ENCODE measurements around the gene STARD9. TPM values are rescaled to one million over a fixed set of nuclear protein-coding genes. Genes with fewer than 3 reads are reported as not detected.

Gene STARD9
- total RNA-seq, 2 donors from 2014 or later = 0.97 to 2.9 TPM

GRCh38 chr15:42674472-42674871 lies 99.1 kb downstream of the STARD9 start:
- Mint-ChIP-seq H3K27me3 (ENCODE audit: insufficient read depth) (no peaks in the 10 kb centered on the region), H3K27ac (no peak overlapping the region), H3K36me3 (ENCODE audit: low read depth) (peaks cover 1% of the 10 kb centered on the region), H3K4me3 (no peak overlapping the region), H3K4me1 (peaks cover 9% of the 10 kb centered on the region), H3K9me3 (no peaks in the 10 kb centered on the region)
- H3K4me1 ChIP-seq (ENCODE audit: control insufficient read depth, insufficient read depth, low read length) = no peaks in the 10 kb centered on the region
- H3K9ac ChIP-seq (ENCODE audit: extremely low read depth, low read length, poor library complexity, severe bottlenecking) = no peak overlapping the region
- no peak for DNase-seq
- no peak overlapping the region for H3K4me3 ChIP-seq (ENCODE audit: low read length)
- no peak overlapping the region for H3K27ac ChIP-seq (ENCODE audit: low read depth, low read length)
- TF ChIP-seq CTCF (conservative IDR thresholded peaks at IDR 0.05) = no peak
- 91 to 100% methylated on average over 3 to 6 of the region's 6 CpGs for WGBS, 2 experiments (ENCODE audit: insufficient coverage in 1 of 2, insufficient read length in 1 of 2)
- H3K27me3 ChIP-seq (ENCODE audit: control insufficient read depth, insufficient read depth, low read length, poor library complexity, severe bottlenecking) = no peaks in the 10 kb centered on the region
- H3K36me3 ChIP-seq (ENCODE audit: control insufficient read depth, insufficient read depth, low read length) = no peaks in the 10 kb centered on the region
- H3K9me3 ChIP-seq (ENCODE audit: control insufficient read depth, low read length) = no peaks in the 10 kb centered on the region

DNA sequence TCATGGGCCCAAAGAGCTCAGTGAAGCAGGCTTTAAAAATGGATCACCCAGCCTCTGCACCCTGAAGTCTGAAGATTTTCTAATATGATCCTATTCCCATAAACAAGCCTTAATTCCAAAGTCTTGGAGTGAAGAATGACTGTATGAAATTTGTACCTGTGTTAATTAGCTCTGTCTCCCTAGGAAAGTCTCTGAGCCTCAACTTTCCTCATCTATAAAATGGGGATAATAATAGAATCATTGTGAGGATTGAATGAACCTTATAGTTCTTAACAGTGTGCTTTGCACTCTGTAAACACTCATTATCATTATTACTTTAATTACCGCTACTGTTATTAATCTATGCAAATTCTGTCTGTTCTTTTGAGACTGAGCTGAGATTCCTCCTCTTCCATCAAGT lies 99.6 kb downstream of the STARD9 start:
- no peak overlapping the region for H3K9ac ChIP-seq (ENCODE audit: extremely low read depth, low read length, poor library complexity, severe bottlenecking)
- TF ChIP-seq CTCF (conservative IDR thresholded peaks at IDR 0.05) = no peak
- no peaks in the 10 kb centered on the region for H3K9me3 Mint-ChIP-seq

DNA sequence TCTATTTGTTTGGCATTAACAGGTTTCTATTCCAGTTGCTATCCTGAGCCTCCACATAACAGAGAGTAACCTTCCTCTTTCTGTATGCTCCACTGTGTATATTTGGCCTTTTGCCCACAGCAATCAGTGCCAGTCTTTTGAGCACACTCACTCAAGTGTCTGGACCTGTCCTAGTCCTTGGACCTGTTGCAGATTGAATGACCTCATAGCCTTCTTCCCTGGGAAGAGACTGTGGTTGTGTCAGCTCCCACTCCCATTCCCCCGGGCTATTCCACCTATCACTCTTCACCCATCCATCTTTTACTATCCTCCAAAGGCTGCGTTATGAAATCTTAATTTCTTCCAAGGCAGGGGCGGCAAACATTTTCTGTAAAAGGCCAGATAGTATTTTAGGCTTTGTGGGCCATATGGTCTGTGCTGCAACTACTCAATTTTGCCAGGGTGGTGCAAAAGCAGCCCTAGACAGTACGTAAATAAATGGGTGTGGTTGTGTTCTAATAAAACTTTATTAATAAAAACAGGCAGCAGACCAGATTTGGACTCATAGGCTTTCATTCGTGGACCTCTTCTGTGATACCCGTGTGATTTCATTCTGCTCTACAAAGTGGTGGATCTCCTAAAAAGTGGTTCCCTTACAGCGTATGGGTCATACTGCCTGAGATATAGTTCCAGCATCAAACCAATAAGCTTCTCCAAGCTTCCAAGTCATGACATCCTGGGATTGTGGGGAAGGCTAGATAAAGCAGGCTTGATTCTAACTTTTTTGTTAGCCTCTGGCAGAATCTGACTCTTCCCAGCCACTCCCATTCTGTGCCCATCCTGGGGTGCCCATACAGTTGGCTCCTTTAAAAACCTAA lies 104.1 kb downstream of the STARD9 start:
- TF ChIP-seq CTCF (conservative IDR thresholded peaks at IDR 0.05) = no peak
- H3K9ac ChIP-seq (ENCODE audit: extremely low read depth, low read length, poor library complexity, severe bottlenecking) = no peak overlapping the region
- WGBS, 2 experiments (ENCODE audit: insufficient coverage in 1 of 2, insufficient read length in 1 of 2) = 92 to 100% methylated on average over 3 to 7 of the region's 7 CpGs
- no peak overlapping the region for H3K27ac ChIP-seq (ENCODE audit: low read depth, low read length)
- Mint-ChIP-seq H3K27ac (no peak overlapping the region), H3K4me3 (no peak overlapping the region), H3K36me3 (ENCODE audit: low read depth) (no peaks in the 10 kb centered on the region), H3K27me3 (ENCODE audit: insufficient read depth) (no peaks in the 10 kb centered on the region), H3K9me3 (no peaks in the 10 kb centered on the region), H3K4me1 (no peaks in the 10 kb centered on the region)
- H3K4me3 ChIP-seq (ENCODE audit: low read length) = no peak overlapping the region
- no peaks in the 10 kb centered on the region for H3K27me3 ChIP-seq (ENCODE audit: control insufficient read depth, insufficient read depth, low read length, poor library complexity, severe bottlenecking)
- DNase-seq = no peak
- no peaks in the 10 kb centered on the region for H3K9me3 ChIP-seq (ENCODE audit: control insufficient read depth, low read length)
- H3K36me3 ChIP-seq (ENCODE audit: control insufficient read depth, insufficient read depth, low read length) = no peaks in the 10 kb centered on the region
- no peaks in the 10 kb centered on the region for H3K4me1 ChIP-seq (ENCODE audit: control insufficient read depth, insufficient read depth, low read length)

More for the DNA sequence above, 99.6 kb downstream of the STARD9 start:
- DNase-seq = no peak
- no peak overlapping the region for H3K4me3 Mint-ChIP-seq
- H3K27ac Mint-ChIP-seq = no peak overlapping the region
- Histone ChIP-seq H3K4me1 (ENCODE audit: control insufficient read depth, insufficient read depth, low read length) (no peaks in the 10 kb centered on the region), H3K27me3 (ENCODE audit: control insufficient read depth, insufficient read depth, low read length, poor library complexity, severe bottlenecking) (no peaks in the 10 kb centered on the region), H3K27ac (ENCODE audit: low read depth, low read length) (no peak overlapping the region), H3K9me3 (ENCODE audit: control insufficient read depth, low read length) (no peaks in the 10 kb centered on the region), H3K4me3 (ENCODE audit: low read length) (no peak overlapping the region), H3K36me3 (ENCODE audit: control insufficient read depth, insufficient read depth, low read length) (no peaks in the 10 kb centered on the region)
- H3K36me3 Mint-ChIP-seq (ENCODE audit: low read depth) = no peaks in the 10 kb centered on the region
- no peaks in the 10 kb centered on the region for H3K27me3 Mint-ChIP-seq (ENCODE audit: insufficient read depth)
- 95 to 100% methylated on average over 1 of the region's 1 CpG for WGBS, 2 experiments (ENCODE audit: insufficient coverage in 1 of 2, insufficient read length in 1 of 2)
- peaks cover 9% of the 10 kb centered on the region for H3K4me1 Mint-ChIP-seq
